GM12873 (cell line): ENCODE measurements around the gene NELL1.

ENCODE experiments used
- TF ChIP-seq, protein P1 (sequence below): IDR thresholded peaks from 2 replicates; pipeline ENCODE4 v1.5.1; 2012; ENCODE audit warnings: low read depth, mild to moderate bottlenecking, moderate library complexity, low read length, control low read depth; ENCODE audit not compliant: insufficient read depth; ENCODE audit errors: missing control alignments

NELL1 gene

DNA sequence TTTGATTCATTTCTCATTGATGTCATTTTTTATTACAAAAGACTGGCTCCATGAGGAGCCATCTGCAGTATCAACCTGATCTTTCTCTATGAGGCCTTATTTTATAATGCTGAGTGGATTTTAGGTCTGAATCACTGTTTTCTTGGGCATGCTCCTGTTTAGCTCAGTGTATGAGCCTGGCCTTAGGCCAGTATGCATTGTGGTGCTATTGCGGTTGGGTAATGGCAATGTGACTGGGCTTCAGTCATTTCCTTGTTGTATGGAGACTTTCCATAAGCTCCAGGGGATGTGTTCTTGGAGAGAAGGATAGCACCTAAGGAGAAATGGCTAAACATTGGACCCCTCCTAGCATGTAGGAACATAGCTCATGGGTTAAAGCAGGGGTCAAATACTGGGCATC is 293.2 kb downstream of the NELL1 start:
- TF ChIP-seq, protein P1, sequence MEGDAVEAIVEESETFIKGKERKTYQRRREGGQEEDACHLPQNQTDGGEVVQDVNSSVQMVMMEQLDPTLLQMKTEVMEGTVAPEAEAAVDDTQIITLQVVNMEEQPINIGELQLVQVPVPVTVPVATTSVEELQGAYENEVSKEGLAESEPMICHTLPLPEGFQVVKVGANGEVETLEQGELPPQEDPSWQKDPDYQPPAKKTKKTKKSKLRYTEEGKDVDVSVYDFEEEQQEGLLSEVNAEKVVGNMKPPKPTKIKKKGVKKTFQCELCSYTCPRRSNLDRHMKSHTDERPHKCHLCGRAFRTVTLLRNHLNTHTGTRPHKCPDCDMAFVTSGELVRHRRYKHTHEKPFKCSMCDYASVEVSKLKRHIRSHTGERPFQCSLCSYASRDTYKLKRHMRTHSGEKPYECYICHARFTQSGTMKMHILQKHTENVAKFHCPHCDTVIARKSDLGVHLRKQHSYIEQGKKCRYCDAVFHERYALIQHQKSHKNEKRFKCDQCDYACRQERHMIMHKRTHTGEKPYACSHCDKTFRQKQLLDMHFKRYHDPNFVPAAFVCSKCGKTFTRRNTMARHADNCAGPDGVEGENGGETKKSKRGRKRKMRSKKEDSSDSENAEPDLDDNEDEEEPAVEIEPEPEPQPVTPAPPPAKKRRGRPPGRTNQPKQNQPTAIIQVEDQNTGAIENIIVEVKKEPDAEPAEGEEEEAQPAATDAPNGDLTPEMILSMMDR: no peak

DNA sequence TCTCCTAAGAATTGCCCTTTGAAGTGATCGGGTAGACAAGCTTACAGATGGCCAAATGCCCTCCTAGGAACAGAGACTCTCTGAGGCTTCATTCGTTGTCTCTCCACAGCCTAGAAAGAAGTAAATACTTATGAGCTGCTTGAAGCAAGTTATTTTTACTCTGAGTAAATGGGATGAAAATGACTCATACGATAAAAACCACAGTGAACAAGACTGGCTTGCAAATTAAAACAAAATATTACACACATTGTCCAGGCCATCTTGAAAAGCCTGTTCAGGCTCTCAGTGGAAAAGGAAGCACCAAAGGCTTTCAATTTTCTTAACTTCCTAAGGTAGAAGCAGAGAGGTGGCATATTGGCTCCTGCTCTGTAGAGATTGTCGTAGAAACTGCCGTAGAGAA is 294.2 kb downstream of the NELL1 start:
- TF ChIP-seq, protein P1: no peak

DNA sequence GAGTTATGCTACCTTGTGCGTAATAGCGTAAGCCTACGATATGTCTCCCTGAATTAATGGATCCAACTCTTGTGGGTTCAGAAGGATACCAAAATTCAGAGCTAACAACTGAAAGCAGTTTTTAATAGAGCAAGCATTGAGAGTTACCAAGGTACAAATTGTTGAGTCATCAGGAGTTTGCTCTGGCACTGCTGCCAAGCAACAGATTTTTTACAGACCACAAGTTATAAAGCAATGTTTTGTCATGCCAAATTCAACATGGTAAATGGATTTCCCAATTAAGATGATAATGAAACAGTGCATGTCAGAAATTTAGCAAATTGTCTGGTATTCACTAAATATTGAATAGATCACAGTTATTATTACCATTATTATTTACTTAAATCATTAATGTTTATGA is 295.6 kb downstream of the NELL1 start:
- TF ChIP-seq, protein P1: no peak

DNA sequence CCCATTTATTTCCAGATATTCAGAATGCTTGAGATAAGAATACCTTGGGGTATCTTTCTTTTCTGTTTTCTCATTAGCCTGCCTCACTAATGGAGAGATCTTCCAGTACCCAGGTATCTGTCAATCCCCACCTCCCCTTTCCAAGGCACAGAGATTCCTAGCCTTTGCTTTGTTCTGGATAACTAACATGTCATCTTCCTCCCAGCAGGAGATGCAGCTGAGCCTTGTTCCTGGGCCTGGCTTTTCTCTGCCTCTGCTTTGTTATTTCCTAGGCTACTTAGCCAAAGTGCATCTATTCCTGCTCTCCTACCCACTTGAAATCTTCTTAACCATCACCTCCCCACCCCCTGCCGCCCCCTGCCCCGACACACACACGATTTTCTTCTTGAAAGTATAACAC is 297.1 kb downstream of the NELL1 start:
- TF ChIP-seq, protein P1: no peak

- TF ChIP-seq, protein P1: no peak
Observed at GRCh38 chr11:20973940-20974559, 304.7 kb downstream of the NELL1 start.

- TF ChIP-seq, protein P1: no peak
Observed at GRCh38 chr11:20980736-20981135, 311.4 kb downstream of the NELL1 start.

DNA sequence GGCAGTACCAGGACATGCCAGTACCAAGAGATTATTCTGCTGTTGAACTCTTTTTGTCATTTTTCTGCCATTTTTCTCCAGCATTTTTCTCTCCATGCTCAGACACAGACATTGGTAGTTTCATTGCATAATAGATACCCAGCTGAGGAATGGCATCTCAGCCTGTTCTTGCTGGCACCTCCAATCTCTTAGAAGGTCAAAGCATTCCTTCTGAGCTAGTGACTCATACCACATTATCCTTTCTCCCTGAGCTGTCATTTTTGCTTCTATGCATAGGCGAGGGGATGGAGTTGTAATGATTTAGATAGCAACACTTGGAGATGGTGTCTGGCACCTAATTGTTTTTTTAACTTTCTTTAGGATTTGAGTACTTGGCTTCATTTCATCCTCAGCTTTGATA is 321.1 kb downstream of the NELL1 start:
- TF ChIP-seq, protein P1: no peak

DNA sequence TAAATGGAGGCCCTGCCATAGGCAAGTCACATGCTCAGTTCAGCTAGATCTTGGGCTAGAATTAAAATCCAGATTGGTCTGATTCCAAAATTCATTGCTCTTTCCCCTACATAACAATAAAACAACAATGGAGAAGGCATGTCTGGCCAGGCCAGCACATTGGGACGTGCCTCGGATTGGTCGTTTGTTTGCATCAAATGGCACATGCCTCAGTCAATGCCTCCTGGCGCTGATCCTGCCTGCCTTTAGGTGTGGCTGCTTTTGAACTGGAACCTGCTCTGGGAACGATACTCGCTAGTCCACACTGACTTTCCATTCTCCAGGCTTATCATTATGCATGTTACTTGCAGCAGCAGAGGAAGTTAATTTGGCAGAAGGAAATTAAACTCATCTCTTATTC is 322.1 kb downstream of the NELL1 start:
- TF ChIP-seq, protein P1: no peak
